NOMO-1 (cell line): ENCODE data around the gene BFAR.
"Not testable (repeated sequence)": the region's sequence is repeated elsewhere in the genome, so short reads cannot be mapped to it uniquely, and the experiment has no call there.

Source experiments
- DNase-seq, 2 experiments: peaks; one replicate each; lab custom pipeline; 2025; ENCODE audit not compliant: unreplicated experiment in 2 of 2; lab: John Stamatoyannopoulos, UW

Gene BFAR

DNA sequence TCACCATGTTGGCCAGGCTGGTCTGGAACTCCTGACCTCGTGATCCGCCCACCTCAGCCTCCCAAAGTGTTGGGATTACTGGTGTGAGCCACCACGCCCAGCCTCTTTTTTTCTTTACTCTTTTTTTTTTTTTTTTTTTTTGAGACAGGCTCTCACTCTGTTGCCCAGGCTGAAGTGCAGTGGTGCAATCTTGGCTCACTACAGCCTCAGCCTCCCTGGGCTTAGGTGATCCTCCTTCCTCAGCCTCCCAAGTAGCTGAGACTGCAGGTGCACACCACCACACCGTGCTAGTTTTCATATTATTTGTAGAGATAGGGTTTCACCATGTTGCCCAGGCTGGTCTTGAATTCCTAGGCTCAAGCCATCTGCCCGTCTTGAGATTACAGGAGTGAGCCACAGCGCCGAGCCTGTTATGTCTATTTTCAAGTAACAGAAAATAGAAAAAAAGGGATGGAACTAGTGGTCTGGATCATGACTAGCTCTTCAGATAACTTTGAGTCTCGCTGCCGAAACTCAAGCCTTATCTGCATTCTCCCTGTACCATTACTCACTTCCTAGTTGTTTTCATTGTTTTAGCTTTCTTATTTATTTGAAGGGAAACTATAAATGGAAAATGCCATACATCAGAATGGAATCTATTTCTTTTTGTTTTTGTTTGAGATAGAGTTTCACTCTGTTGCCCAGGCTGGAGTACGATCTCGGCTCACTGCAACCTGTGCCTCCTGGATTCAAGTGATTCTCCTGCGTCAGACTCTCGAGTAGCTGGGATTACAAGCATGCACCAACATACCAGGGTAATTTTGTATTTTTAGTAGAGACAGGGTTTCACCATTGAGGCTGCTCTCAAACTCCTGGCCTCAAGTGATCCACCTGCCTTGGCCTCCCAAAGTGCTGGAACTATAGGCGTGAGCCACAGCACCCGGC, 53.4 kb downstream of the BFAR start:
- DNase-seq, result not testable (repeated sequence)

DNA sequence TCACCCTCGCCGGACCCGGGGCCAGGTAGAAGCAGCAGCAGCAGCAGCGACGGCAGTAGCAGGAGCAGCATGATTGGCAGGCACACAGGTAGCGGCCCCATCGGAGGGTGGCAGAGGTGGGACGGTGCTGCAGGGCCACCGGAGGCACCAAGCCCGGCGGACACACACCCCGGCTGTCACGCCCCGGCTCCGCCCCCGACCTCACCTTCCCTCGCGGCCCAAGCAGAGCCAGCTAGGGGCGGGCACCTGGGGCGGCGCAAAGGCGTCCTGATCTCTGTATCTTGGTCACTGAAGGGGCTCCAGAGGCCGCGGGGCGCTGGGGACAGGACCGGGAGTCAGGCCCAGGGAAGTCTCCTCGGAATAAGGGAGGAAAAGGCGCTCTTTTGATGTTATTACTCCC, 61.4 kb downstream of the BFAR start, which contains the start of gene PLA2G10:
PLA2G10 (minus strand) TSS at position 180 of the 400 bp plus-strand sequence; CDS start at position 101, 79 bp downstream.
- DNase-seq, result not testable (repeated sequence)

DNA sequence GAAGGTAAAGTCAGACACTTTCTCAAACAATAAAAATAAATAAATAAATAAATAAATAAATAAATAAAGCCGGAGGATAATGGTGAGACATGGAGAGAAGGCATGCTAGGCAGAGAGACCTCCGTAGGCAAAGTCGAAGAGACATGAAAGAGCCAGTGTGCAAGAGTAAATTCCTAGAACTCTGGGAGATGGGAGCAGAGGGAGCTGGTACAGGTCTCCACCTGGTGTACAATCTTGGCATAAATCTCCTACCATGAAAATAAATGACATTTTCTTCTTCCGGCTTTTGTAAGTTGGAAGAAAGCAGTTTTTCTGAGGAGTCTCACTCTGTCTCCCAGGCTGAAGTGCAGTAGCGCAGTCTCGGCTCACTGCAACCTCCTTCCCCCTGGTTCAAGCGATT, 69.1 kb downstream of the BFAR start:
- not testable (repeated sequence) for DNase-seq

DNA sequence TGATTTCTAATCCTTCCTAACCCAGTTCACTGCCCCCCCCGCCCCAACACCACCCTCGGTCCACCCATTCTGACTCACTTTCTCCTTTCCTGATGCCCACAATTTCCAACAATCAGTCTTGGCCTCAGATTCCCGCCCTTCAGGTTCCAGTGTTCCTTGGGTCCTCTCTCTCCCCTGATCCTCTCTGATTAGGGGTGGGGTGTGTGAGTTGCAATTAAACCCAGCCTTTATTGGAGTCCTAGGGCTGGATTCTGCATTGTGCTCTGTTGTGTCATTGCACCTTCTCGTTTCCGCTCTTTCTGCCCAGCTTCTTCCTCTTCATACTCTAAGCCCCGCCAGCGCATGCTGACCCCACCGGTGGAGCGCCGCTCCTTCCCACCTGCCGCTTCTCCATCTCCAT, 69.9 kb downstream of the BFAR start:
- not testable (repeated sequence) for DNase-seq

GRCh38 chr16:14703156-14704011, 70.6 kb downstream of the BFAR start, which contains the start of gene NPIPA3:
Gene NPIPA3 (plus strand): TSS chr16:14703411. CDS start chr16:14708944, 5,533 bp downstream.
- DNase-seq, result not testable (repeated sequence)
